ENCODE measurements around the gene LEFTY1.

DNA sequence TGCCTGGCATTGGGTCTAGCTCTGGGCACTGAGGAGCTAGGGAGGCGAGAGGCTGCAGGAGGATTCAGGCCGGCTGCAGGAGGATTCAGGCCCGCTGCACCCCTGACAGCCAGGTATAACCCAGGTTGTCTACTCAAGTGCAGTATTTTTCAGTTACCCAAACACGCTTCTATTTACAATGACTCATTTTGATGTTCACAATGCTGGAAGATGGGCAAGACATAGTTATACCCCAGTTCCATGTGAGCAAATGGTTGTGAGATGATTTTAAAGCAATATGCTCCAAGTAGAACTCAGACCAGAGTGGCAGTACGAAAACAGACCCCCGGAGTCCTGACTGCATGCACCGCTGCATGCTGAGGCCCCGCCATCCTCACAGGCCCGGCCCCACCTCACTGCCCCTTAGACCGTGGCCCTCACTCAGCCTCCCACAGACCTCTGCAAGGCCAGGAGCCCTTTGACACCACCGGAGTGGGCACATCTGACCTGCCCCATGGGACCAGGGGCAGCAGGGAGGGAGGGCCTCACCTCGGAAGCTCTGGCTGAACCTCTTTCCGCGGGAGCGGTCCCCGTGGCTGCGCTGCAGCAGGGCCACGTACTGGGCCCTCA lies 553 bp downstream of the LEFTY1 start:
- TF ChIP-seq CTCF (IDR thresholded peaks at IDR 0.05; ENCODE audit: poor library complexity, severe bottlenecking) (no peak), EZH2 (IDR thresholded peaks at IDR 0.05; ENCODE audit: borderline replicate concordance, insufficient read depth, low read length, poor library complexity, severe bottlenecking) (no peak), RAD21 (conservative IDR thresholded peaks at IDR 0.05) (no peak), EP300 (conservative IDR thresholded peaks at IDR 0.05; ENCODE audit: poor library complexity, severe bottlenecking) (no peak)
- TF ChIP-seq, protein P1, sequence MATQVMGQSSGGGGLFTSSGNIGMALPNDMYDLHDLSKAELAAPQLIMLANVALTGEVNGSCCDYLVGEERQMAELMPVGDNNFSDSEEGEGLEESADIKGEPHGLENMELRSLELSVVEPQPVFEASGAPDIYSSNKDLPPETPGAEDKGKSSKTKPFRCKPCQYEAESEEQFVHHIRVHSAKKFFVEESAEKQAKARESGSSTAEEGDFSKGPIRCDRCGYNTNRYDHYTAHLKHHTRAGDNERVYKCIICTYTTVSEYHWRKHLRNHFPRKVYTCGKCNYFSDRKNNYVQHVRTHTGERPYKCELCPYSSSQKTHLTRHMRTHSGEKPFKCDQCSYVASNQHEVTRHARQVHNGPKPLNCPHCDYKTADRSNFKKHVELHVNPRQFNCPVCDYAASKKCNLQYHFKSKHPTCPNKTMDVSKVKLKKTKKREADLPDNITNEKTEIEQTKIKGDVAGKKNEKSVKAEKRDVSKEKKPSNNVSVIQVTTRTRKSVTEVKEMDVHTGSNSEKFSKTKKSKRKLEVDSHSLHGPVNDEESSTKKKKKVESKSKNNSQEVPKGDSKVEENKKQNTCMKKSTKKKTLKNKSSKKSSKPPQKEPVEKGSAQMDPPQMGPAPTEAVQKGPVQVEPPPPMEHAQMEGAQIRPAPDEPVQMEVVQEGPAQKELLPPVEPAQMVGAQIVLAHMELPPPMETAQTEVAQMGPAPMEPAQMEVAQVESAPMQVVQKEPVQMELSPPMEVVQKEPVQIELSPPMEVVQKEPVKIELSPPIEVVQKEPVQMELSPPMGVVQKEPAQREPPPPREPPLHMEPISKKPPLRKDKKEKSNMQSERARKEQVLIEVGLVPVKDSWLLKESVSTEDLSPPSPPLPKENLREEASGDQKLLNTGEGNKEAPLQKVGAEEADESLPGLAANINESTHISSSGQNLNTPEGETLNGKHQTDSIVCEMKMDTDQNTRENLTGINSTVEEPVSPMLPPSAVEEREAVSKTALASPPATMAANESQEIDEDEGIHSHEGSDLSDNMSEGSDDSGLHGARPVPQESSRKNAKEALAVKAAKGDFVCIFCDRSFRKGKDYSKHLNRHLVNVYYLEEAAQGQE (IDR thresholded peaks at IDR 0.05; ENCODE audit: borderline replicate concordance): no peak
